WTC11 (cell line): ENCODE data around the gene SYT17. TPM values are rescaled to one million over a fixed set of nuclear protein-coding genes. Genes with fewer than 3 reads are reported as not detected.

Experiments
- ATAC-seq: fragments of 200-7000 bp; cut with Tn5 transposase; 2 replicates; pipeline ENCODE4 v1.10.0; 2021; ENCODE audit warnings: mild to moderate bottlenecking, moderate library complexity
- CTCF ChIA-PET: fragments of 300-600 bp; sonication (Branson Sonifier 250); formaldehyde crosslinking; loops from one replicate; lab custom pipeline; 2021; ENCODE audit warnings: antibody characterized with exemption; lab: Charles Lee
- POLR2A ChIA-PET: fragments of 350-600 bp; sonication (Branson Sonifier 250); formaldehyde crosslinking; loops from one replicate; lab custom pipeline; 2021; ENCODE audit warnings: antibody characterized with exemption; lab: Charles Lee
- DNase-seq: peaks from one replicate; pipeline ENCODE4 v3.0.0; 2021; ENCODE audit warnings: low spot score
- H3K27ac Mint-ChIP-seq: 2 replicates; pipeline ENCODE4 v1.8.0; 2021; ENCODE audit warnings: mixed read lengths
- H3K27me3 Mint-ChIP-seq: 2 replicates; pipeline ENCODE4 v1.8.0; 2021; ENCODE audit warnings: low read depth, mild to moderate bottlenecking, moderate library complexity, mixed read lengths
- H3K36me3 Mint-ChIP-seq: 2 replicates; pipeline ENCODE4 v1.8.0; 2021; ENCODE audit warnings: mixed read lengths
- H3K4me1 Mint-ChIP-seq: 2 replicates; pipeline ENCODE4 v1.8.0; 2022; ENCODE audit warnings: mixed read lengths
- H3K4me3 Mint-ChIP-seq: 2 replicates; pipeline ENCODE4 v1.8.0; 2021; ENCODE audit warnings: mild to moderate bottlenecking, moderate library complexity, mixed read lengths
- H3K9me3 Mint-ChIP-seq: 2 replicates; pipeline ENCODE4 v1.8.0; 2021; ENCODE audit warnings: mixed read lengths
- ATF6 ChIP-seq: sonication (generic); formaldehyde crosslinking; IDR thresholded peaks from 2 replicates; pipeline ENCODE4 v1.8.1; 2023; ENCODE audit warnings: mild to moderate bottlenecking, missing genetic modification reagents
- CBFB ChIP-seq: sonication (generic); formaldehyde crosslinking; IDR thresholded peaks from 2 replicates; pipeline ENCODE4 v1.8.1; 2022; ENCODE audit warnings: mild to moderate bottlenecking, low read depth, missing genetic modification reagents
- CREB1 ChIP-seq: sonication (generic); formaldehyde crosslinking; IDR thresholded peaks from 2 replicates; pipeline ENCODE4 v1.8.0; 2023; ENCODE audit warnings: mild to moderate bottlenecking, missing genetic modification reagents
- EMX1 ChIP-seq: fragments of 250-450 bp; sonication (Bioruptor Pico); IDR thresholded peaks from 2 replicates; pipeline ENCODE4 v1.8.0; 2021; ENCODE audit warnings: mild to moderate bottlenecking
- ERG ChIP-seq: fragments of 250-450 bp; sonication (Bioruptor Pico); IDR thresholded peaks from 2 replicates; pipeline ENCODE4 v1.8.0; 2021; ENCODE audit warnings: mild to moderate bottlenecking
- HMGA2 ChIP-seq: fragments of 250-450 bp; sonication (Bioruptor Pico); IDR thresholded peaks from 2 replicates; pipeline ENCODE4 v1.4.0; 2021; ENCODE audit warnings: mild to moderate bottlenecking, moderate library complexity
- IRF1 ChIP-seq: sonication (generic); formaldehyde crosslinking; IDR thresholded peaks from 2 replicates; pipeline ENCODE4 v1.8.0; 2023; ENCODE audit warnings: missing genetic modification reagents
- MAX ChIP-seq: sonication (generic); formaldehyde crosslinking; IDR thresholded peaks from 2 replicates; pipeline ENCODE4 v1.8.0; 2022; ENCODE audit warnings: mild to moderate bottlenecking, missing genetic modification reagents
- NR1H2 ChIP-seq: sonication (generic); formaldehyde crosslinking; IDR thresholded peaks from 2 replicates; pipeline ENCODE4 v1.9.0; 2021; ENCODE audit warnings: mild to moderate bottlenecking, moderate library complexity, missing genetic modification reagents
- NR2C2 ChIP-seq: sonication (generic); formaldehyde crosslinking; IDR thresholded peaks from 2 replicates; pipeline ENCODE4 v1.8.0; 2022; ENCODE audit warnings: mild to moderate bottlenecking, missing genetic modification reagents
- RELA ChIP-seq: sonication (generic); formaldehyde crosslinking; IDR thresholded peaks from 2 replicates; pipeline ENCODE4 v1.8.1; 2022; ENCODE audit warnings: missing genetic modification reagents, mild to moderate bottlenecking, borderline replicate concordance
- SMAD4 ChIP-seq: sonication (generic); formaldehyde crosslinking; IDR thresholded peaks from 2 replicates; pipeline ENCODE4 v1.8.0; 2022; ENCODE audit warnings: mild to moderate bottlenecking, missing genetic modification reagents
- SOX15 ChIP-seq: fragments of 250-450 bp; sonication (Bioruptor Pico); IDR thresholded peaks from 2 replicates; pipeline ENCODE4 v1.9.0; 2021; ENCODE audit warnings: mild to moderate bottlenecking
- TEAD1 ChIP-seq: sonication (generic); formaldehyde crosslinking; IDR thresholded peaks from 2 replicates; pipeline ENCODE4 v1.8.0; 2022; ENCODE audit warnings: mild to moderate bottlenecking, missing genetic modification reagents
- TEAD4 ChIP-seq: sonication (generic); formaldehyde crosslinking; IDR thresholded peaks from 2 replicates; pipeline ENCODE4 v1.8.0; 2022; ENCODE audit warnings: mild to moderate bottlenecking, missing genetic modification reagents
- ZBTB21 ChIP-seq: sonication (generic); formaldehyde crosslinking; IDR thresholded peaks from 2 replicates; pipeline ENCODE4 v1.8.1; 2023; ENCODE audit warnings: mild to moderate bottlenecking, missing genetic modification reagents, borderline replicate concordance
- ZNF121 ChIP-seq: sonication (generic); formaldehyde crosslinking; IDR thresholded peaks from 2 replicates; pipeline ENCODE4 v1.8.0; 2023; ENCODE audit warnings: missing genetic modification reagents
- ZNF138 ChIP-seq: sonication (generic); formaldehyde crosslinking; conservative IDR thresholded peaks from 2 replicates; pipeline ENCODE4 v1.8.1; 2022; ENCODE audit warnings: mild to moderate bottlenecking, moderate library complexity, missing genetic modification reagents
- ZNF232 ChIP-seq: sonication (generic); formaldehyde crosslinking; IDR thresholded peaks from 2 replicates; pipeline ENCODE4 v1.8.0; 2022; ENCODE audit warnings: mild to moderate bottlenecking, missing genetic modification reagents
- ZNF263 ChIP-seq: sonication (generic); formaldehyde crosslinking; IDR thresholded peaks from 2 replicates; pipeline ENCODE4 v1.8.1; 2022; ENCODE audit warnings: low read depth, mild to moderate bottlenecking, moderate library complexity, missing genetic modification reagents
- ZNF396 ChIP-seq: fragments of 250-450 bp; sonication (Bioruptor Pico); IDR thresholded peaks from 2 replicates; pipeline ENCODE4 v1.8.0; 2021; ENCODE audit warnings: mild to moderate bottlenecking, moderate library complexity, borderline replicate concordance
- total RNA-seq: library from RNA; stranded (reverse); gene quantifications from 3 replicates; pipeline ENCODE4 v1.2.3, GENCODE V29; 2021
- TF ChIP-seq, protein P1 (sequence below): fragments of 250-450 bp; sonication (Bioruptor Pico); IDR thresholded peaks from 2 replicates; pipeline ENCODE4 v1.9.0; 2021; ENCODE audit warnings: mild to moderate bottlenecking
- TF ChIP-seq, protein P2 (sequence below): sonication (generic); formaldehyde crosslinking; IDR thresholded peaks from 2 replicates; pipeline ENCODE4 v1.8.1; 2022; ENCODE audit warnings: low read depth, mild to moderate bottlenecking, moderate library complexity, missing genetic modification reagents, borderline replicate concordance
- TF ChIP-seq, protein P3 (sequence below): fragments of 250-450 bp; sonication (Bioruptor Pico); conservative IDR thresholded peaks from 2 replicates; pipeline ENCODE4 v1.9.0; 2021; ENCODE audit warnings: mild to moderate bottlenecking
- TF ChIP-seq, protein P4 (sequence below): fragments of 250-450 bp; sonication (Bioruptor Pico); IDR thresholded peaks from 2 replicates; pipeline ENCODE4 v1.9.0; 2021; ENCODE audit warnings: moderate library complexity, mild to moderate bottlenecking, inconsistent platforms, borderline replicate concordance

SYT17 gene
- total RNA-seq, 1 experiment from 2014 or later = 5.5 TPM

GRCh38 chr16:19294156-19294649 is 126.2 kb downstream of the SYT17 start (continued):
- TF ChIP-seq TEAD1 = no peak
- no peak for TF ChIP-seq TEAD4 (CRISPR knock-in tag)

- no peak for ATAC-seq
- TF ChIP-seq RELA (CRISPR knock-in tag) (no peak), NR1H2 (no peak), ZNF138 (CRISPR knock-in tag) (no peak), SOX15 (CRISPR knock-in tag) (no peak), ZBTB21 (CRISPR knock-in tag) (no peak), TEAD1 (no peak), NR2C2 (CRISPR knock-in tag) (no peak), ZNF396 (no peak), IRF1 (CRISPR knock-in tag) (no peak), ZNF263 (CRISPR knock-in tag) (no peak)
- TF ChIP-seq, protein P1, sequence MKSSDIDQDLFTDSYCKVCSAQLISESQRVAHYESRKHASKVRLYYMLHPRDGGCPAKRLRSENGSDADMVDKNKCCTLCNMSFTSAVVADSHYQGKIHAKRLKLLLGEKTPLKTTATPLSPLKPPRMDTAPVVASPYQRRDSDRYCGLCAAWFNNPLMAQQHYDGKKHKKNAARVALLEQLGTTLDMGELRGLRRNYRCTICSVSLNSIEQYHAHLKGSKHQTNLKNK = no peak
- TF ChIP-seq, all 79 proteins: peak for 0
- peaks cover 28% of the 10 kb centered on the region for H3K4me1 Mint-ChIP-seq
- H3K27me3 Mint-ChIP-seq = peaks cover 8% of the 10 kb centered on the region; the same call in 1 of the 2 replicates
- ChIA-PET POLR2A (no interaction called here), CTCF (interaction anchor here (1.4 kb wide), 1 partner anchor 8 kb away, joined by 3 read pairs; no protein-coding TSS in a partner anchor)
- no peak overlapping the region for H3K4me3 Mint-ChIP-seq
- H3K9me3 Mint-ChIP-seq = no peaks in the 10 kb centered on the region
- H3K36me3 Mint-ChIP-seq = no peaks in the 10 kb centered on the region
- no peak overlapping the region for H3K27ac Mint-ChIP-seq
- DNase-seq = no peak
Measured at GRCh38 chr16:19295393-19295792, 127.4 kb downstream of the SYT17 start.

- no peaks in the 10 kb centered on the region for H3K36me3 Mint-ChIP-seq
- CTCF ChIA-PET = interaction anchor here (0.9 kb wide), 1 partner anchor 118 kb away, joined by 3 read pairs; no protein-coding TSS in a partner anchor
- H3K4me1 Mint-ChIP-seq = peaks cover 10% of the 10 kb centered on the region
Measured at GRCh38 chr16:19297454-19297853, 129.4 kb downstream of the SYT17 start.

More at GRCh38 chr16:19297454-19297853, 129.4 kb downstream of the SYT17 start:
- POLR2A ChIA-PET = no interaction called here
- Mint-ChIP-seq H3K27me3 (peaks cover 8% of the 10 kb centered on the region; the same call in 1 of the 2 replicates), H3K4me3 (no peak overlapping the region), H3K27ac (no peak overlapping the region)
- no peak for DNase-seq
- TF ChIP-seq, protein P2, sequence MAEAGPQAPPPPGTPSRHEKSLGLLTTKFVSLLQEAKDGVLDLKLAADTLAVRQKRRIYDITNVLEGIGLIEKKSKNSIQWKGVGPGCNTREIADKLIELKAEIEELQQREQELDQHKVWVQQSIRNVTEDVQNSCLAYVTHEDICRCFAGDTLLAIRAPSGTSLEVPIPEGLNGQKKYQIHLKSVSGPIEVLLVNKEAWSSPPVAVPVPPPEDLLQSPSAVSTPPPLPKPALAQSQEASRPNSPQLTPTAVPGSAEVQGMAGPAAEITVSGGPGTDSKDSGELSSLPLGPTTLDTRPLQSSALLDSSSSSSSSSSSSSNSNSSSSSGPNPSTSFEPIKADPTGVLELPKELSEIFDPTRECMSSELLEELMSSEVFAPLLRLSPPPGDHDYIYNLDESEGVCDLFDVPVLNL (CRISPR knock-in tag) = no peak
- TF ChIP-seq, protein P3, sequence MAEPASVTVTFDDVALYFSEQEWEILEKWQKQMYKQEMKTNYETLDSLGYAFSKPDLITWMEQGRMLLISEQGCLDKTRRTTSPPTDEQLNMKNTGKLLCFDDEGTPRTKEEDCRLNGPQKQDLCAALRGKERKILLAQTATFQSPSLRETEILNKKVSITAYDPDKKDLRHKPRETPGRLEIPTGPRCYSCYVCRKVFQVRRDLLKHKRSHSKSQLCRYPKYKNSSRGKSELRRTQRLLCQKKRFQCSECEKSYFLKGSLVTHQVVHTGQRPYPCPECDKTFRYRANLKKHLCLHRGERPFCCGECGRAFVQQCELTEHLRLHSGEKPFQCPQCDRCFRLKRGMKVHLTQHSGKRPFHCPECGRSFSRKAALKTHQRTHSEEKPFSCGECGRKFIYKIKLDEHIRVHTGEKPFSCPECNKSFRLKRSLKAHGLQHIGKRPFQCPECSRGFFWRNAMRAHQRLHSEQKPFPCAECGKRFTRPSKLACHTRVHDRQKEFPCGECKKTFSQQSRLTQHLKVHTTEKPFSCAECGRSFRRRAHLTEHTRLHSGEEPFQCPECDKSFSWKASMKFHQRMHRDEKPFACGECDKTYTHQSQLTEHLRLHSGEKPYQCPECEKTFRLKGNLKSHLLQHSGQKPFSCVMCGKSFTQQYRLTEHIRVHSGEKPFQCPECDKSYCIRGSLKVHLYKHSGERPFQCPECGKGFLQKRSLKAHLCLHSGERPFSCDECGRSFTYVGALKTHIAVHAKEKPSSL (CRISPR knock-in tag) = no peak
- TF ChIP-seq HMGA2 (CRISPR knock-in tag) = no peak
- TF ChIP-seq EMX1 (CRISPR knock-in tag) = no peak
- TF ChIP-seq CBFB (CRISPR knock-in tag) = no peak
- TF ChIP-seq ZNF121 (CRISPR knock-in tag) = no peak
- TF ChIP-seq NR2C2 (CRISPR knock-in tag) = no peak
- TF ChIP-seq CREB1 (CRISPR knock-in tag) = no peak
- TF ChIP-seq, protein P4, sequence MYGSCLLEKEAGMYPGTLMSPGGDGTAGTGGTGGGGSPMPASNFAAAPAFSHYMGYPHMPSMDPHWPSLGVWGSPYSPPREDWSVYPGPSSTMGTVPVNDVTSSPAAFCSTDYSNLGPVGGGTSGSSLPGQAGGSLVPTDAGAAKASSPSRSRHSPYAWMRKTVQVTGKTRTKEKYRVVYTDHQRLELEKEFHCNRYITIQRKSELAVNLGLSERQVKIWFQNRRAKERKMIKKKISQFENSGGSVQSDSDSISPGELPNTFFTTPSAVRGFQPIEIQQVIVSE = no peak
- no peak for TF ChIP-seq SMAD4 (CRISPR knock-in tag)
- no peak for TF ChIP-seq ERG (CRISPR knock-in tag)
- no peak for TF ChIP-seq ATF6 (CRISPR knock-in tag)
- TF ChIP-seq TEAD4 (CRISPR knock-in tag) = no peak
- TF ChIP-seq ZNF263 (CRISPR knock-in tag) = no peak
- TF ChIP-seq ZNF232 (CRISPR knock-in tag) = no peak
- TF ChIP-seq ZNF138 (CRISPR knock-in tag) = no peak
- TF ChIP-seq MAX (CRISPR knock-in tag) = no peak
- TF ChIP-seq, all 79 proteins: peak for 0
- ATAC-seq = no peak
- no peaks in the 10 kb centered on the region for H3K9me3 Mint-ChIP-seq
